ENCODE data around the gene ZC3H7A.

ZC3H7A gene

DNA sequence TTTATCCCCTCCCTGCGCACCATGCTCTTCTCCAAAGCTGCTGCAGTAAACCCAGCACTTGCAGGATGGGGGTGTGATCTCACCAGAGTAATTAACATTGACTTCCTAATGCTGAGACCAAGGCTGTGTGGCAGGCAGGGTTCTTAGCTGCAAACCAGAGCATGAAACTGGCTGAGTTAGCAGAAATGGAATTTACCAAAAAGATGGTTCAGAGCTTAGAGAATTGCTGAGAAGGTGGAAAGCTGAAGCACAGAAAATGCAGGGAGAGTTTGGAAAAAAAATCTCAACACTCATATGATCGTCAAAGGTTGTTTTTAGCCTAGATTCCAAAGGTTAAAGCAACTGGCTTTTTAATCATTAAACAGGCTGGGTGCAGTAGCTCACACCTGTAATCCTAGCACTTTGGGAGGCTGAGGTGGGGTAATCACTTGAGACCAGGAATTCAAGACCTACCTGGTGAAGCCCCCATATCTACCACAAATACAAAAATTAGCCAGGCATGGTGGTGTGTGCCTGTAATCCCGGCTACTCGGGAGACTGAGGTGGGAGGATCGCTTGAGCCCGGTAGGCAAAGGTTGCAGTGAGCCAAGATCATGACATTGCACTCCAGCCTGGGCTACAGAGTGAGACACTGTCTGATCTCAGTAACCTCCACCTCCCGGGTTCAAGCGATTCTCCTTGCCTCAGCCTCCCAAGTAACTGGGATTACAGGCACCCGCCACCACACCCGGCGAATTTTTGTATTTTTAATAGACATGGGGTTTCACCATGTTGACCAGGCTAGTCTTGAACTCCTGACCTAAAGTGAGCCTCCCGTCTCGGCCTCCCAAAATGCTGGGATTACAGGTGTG, 48.4 kb downstream of the ZC3H7A start:
- DNase-seq (ENCODE audit: low spot score in 2 of 2) = no peak
- in situ Hi-C loops (cut with MboI; ENCODE audit: low sequenced_read_pairs) = no loop called here

DNA sequence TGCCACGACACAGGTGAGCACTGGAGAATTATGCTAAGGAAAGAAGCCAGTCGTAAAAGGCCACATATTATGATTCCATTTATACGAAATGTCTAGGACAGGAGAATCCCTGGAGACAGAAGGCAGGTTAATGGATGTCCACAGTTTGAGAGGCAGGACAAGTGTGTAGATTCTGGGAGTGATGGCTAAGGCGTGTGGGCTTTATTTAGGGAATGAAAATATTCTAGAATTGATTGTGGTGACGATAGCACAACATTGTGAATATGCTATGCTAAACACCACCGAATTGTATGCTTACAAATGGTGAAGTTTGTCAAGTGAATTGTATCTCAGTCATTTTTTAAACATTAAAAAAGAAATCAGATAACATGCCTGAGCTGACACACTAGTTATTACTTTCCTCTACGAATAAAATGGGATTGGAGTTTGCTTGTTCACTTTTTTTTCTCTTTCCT, 49.1 kb downstream of the ZC3H7A start:
- Histone ChIP-seq H3K4me1 (peaks cover 7% of the 10 kb centered on the region), H3K4me3 (no peak overlapping the region), H3K9me3 (no peaks in the 10 kb centered on the region), H3K27me3 (ENCODE audit: low read depth) (no peaks in the 10 kb centered on the region), H3K36me3 (replicated peaks) (peaks cover 38% of the 10 kb centered on the region)
- no peak for DNase-seq (ENCODE audit: low spot score in 2 of 2)
- in situ Hi-C loops (cut with MboI; ENCODE audit: low sequenced_read_pairs) = no loop called here

More for the DNA sequence above, 48.4 kb downstream of the ZC3H7A start:
- Histone ChIP-seq H3K27me3 (ENCODE audit: low read depth) (no peaks in the 10 kb centered on the region), H3K4me1 (peaks cover under 1% of the 10 kb centered on the region), H3K9me3 (no peaks in the 10 kb centered on the region), H3K4me3 (no peak overlapping the region), H3K36me3 (replicated peaks) (peaks cover 45% of the 10 kb centered on the region)

DNA sequence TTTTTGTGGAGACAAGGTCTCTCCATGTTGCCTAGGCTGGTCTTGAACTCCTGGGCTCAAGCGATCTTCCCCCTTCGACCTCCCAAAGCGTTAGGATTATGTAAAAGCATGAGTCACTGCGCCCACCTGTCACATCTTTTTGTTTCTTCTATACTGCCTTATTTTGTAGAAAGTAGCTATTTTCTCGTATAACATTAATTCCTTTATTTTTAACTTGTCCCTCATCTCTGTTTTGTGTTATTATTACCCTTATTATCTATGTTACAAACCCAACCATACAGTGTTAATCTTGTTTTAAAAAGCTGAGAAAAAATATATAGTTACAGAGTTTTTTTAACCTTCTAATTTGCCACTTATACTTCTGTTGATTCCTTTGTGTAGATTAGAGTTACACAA, 53.0 kb downstream of the ZC3H7A start:
- peaks cover 18% of the 10 kb centered on the region for H3K4me1 ChIP-seq
- H3K4me3 ChIP-seq = no peak overlapping the region
- no peaks in the 10 kb centered on the region for H3K9me3 ChIP-seq
- in situ Hi-C loops (cut with MboI; ENCODE audit: low sequenced_read_pairs) = no loop called here
- no peaks in the 10 kb centered on the region for H3K27me3 ChIP-seq (ENCODE audit: low read depth)
- peaks cover 6% of the 10 kb centered on the region for H3K36me3 ChIP-seq (replicated peaks)
- no peak for DNase-seq (ENCODE audit: low spot score in 2 of 2)

DNA sequence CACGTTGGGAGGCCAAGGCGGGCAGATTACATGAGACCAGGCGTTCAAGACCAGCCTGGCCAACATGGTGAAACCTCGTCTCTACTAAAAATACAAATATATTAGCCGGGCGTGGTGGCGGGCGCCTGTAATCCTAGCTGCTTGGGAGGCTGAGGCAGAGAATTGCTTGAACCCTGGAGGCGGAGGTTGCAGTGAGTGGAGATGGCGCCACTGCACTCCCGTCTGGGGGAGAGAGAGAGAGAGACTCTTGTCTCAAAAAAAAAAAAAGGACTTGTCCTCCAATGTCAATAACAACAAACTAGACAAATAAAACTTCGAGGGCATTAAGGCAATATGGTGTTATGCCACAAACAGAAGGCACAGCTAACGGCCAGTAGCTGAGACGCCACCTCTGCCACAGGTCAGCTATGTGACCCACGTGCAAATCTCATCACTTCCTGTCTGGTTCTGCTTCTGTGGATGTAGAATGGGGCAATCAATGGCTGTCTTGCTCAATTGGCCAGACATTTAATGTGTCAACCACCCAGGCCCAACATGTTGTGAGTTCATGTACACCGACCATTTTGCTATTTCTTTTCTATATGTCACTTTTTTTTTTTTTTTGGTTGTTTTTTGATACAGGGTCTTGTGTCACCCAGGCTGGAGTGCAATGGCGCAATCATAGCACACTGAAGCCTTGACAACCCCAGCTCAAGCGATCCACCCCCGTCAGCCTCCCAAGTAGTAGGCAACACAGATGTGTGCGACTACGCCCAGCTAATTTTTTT, 53.6 kb downstream of the ZC3H7A start:
- Histone ChIP-seq H3K9me3 (no peaks in the 10 kb centered on the region), H3K27me3 (ENCODE audit: low read depth) (no peaks in the 10 kb centered on the region), H3K4me3 (peak overlapping the region; percentile 79), H3K4me1 (peaks cover 18% of the 10 kb centered on the region), H3K36me3 (replicated peaks) (peaks cover 1% of the 10 kb centered on the region)
- in situ Hi-C loops (cut with MboI; ENCODE audit: low sequenced_read_pairs) = no loop called here
- no peak for DNase-seq (ENCODE audit: low spot score in 2 of 2)

DNA sequence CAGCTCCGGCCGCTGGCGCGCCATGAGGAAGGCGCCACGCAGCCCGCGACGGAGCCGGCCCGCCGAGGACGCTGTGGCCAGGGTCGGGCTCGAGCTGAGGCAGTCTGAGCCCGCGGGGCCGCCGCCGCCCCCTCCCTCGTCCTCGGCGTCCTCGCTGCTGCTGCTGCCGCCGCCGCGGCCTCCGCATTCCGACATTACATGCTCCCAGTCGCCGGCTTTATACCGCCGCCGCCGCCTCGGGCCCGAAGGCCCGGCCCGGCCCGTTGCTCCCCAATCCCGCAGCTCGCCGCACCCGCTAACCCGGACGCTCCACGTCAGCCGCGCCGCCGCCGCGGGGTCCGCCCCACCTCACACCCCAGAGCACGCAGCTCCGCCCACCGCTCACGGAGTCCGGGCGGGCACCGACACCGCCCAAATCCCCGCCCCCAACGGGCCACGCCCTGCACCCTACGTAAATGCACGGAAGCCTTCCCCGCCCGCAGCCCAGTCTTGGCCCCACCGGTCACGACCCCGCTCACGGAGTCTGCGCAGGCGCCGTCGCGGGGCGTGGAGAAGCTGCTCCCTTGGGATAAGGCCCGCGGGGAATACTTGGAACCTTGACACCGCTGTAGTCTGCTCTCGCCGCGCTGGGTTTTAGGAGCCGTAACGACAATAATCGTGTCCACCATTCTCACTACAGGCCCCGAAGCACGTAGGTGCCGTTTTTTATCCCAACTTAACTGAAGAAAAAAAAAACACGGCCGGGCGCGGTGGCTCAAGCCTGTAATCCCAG, 54.3 kb downstream of the ZC3H7A start, which contains the start of gene TXNDC11:
TSS of gene TXNDC11 (minus strand) at position 322 of the 772 bp plus-strand sequence. CDS start at position 195, 127 bp downstream.
- DNase-seq (ENCODE audit: low spot score in 2 of 2) = peak; percentile 92 to 100
- Histone ChIP-seq H3K36me3 (replicated peaks) (no peaks in the 10 kb centered on the region; the same call in 1 of the 2 replicates), H3K27me3 (ENCODE audit: low read depth) (no peaks in the 10 kb centered on the region), H3K4me1 (peaks cover 18% of the 10 kb centered on the region), H3K4me3 (peak within 1 kb of the TSS; percentile 79), H3K9me3 (no peaks in the 10 kb centered on the region)
- in situ Hi-C loops (cut with MboI; ENCODE audit: low sequenced_read_pairs) = no loop called here

DNA sequence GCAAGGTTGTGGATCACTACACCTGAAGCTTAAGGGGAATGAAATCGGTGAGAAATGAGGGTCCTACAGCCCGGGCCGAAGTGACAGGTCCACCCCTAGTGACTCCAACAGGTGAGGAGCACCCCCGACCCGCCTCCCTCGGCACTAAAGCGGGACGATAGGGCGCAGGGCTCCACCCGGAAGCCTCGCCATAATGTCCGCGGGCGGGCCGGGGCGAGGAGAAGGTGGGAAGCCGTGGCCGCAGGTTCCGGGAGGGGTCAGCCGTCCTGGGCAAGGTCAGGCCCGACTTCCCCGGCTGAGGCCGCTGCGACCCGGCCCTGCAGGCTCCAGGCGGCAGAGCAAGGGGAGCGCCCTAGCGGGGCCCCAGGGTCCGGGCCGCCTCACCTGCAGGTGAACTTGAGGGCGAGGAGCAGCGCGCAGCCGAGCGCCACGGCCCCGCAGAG, 54.9 kb downstream of the ZC3H7A start:
- in situ Hi-C loops (cut with MboI; ENCODE audit: low sequenced_read_pairs) = no loop called here
- peak in 1 of 2 experiments; percentile 49 for DNase-seq (ENCODE audit: low spot score in 2 of 2)
- no peaks in the 10 kb centered on the region; the same call in 1 of the 2 replicates for H3K36me3 ChIP-seq (replicated peaks)
- H3K4me1 ChIP-seq = peaks cover 18% of the 10 kb centered on the region
- no peaks in the 10 kb centered on the region for H3K27me3 ChIP-seq (ENCODE audit: low read depth)
- peak overlapping the region; percentile 79 for H3K4me3 ChIP-seq
- H3K9me3 ChIP-seq = no peaks in the 10 kb centered on the region

DNA sequence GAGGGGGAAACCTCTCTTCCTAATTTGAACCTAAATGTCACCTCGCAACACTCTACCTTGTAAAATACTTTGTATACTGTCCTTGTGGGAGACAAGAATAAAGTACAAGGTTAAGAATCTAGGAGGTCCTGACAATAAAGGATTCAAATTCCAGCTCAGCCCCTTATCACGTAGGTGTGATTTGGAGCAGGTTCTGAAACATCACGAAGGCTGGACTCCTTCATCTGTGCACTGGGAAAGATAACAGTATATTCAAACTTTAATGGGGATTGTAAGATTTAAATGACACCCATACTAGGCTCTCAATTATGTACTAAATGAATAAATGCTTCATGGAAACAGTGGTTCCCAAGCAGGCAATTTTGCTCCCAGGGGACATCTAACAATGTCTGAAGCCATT, 56.5 kb downstream of the ZC3H7A start:
- peaks cover 9% of the 10 kb centered on the region for H3K36me3 ChIP-seq (replicated peaks)
- peak overlapping the region; percentile 79 for H3K4me3 ChIP-seq
- in situ Hi-C loops (cut with MboI; ENCODE audit: low sequenced_read_pairs) = no loop called here
- peaks cover 18% of the 10 kb centered on the region for H3K4me1 ChIP-seq
- H3K9me3 ChIP-seq = no peaks in the 10 kb centered on the region
- DNase-seq (ENCODE audit: low spot score in 2 of 2) = peak; percentile 40 to 50
- no peaks in the 10 kb centered on the region for H3K27me3 ChIP-seq (ENCODE audit: low read depth)

DNA sequence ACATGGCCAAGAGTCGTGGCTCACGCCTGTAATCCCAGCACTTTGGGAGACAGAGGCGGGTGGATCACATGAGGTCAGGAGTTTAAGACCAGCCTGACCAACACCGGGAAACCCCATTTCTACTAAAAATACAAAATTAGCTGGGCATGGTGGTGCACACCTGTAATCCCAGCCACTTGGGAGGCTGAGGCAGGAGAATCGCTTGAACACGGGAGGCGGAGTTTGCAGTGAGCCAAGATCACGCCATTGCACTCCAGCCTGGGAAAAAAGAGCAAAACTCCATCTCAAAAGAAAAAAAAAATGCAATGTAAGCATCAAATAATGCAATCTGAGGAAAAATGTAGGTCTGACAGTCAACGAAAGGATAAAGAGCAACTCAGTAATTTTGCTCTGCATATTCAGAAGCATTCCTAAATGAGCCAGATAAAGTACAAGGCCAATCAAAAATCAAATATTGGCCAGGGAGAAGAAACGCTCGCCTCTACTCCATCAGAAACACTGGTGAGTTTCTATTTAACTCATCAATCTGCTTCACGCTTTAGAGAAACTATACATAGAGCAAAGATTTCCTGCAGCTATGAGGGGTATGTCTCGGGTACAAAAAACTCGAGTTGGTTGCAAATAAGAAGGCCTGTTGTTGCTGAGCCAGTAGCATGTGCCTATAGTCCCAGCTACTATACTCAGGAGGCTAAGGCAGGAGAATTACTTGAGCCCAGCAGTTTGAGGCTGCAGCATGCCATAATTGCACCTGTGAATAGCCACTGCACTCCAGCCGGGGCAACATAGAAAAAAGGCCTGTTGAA, 58.1 kb downstream of the ZC3H7A start:
- Histone ChIP-seq H3K36me3 (replicated peaks) (peaks cover 26% of the 10 kb centered on the region), H3K4me1 (peaks cover 18% of the 10 kb centered on the region), H3K9me3 (no peaks in the 10 kb centered on the region), H3K27me3 (ENCODE audit: low read depth) (no peaks in the 10 kb centered on the region), H3K4me3 (no peak overlapping the region)
- no peak for DNase-seq (ENCODE audit: low spot score in 2 of 2)
- in situ Hi-C loops (cut with MboI; ENCODE audit: low sequenced_read_pairs) = no loop called here

DNA sequence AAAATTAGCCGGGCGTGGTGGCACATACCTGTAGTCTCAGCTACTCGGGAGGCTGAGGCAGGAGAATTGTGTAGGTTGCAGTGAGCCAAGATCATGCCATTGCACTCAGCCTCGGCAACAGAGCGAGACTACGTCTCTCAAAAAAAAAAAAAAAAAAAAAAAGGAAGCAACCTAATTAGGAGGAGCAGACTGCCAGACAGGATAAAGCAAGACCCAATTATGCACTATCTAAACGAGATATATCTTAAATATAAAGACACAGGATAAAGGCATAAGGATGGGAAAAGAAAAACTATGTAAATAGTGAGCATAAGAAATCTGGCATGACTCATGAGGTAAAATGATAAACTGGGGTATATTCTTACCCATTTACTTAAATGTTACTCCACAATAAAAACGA, 59.3 kb downstream of the ZC3H7A start:
- no peaks in the 10 kb centered on the region for H3K27me3 ChIP-seq (ENCODE audit: low read depth)
- in situ Hi-C loops (cut with MboI; ENCODE audit: low sequenced_read_pairs) = no loop called here
- peaks cover 12% of the 10 kb centered on the region for H3K4me1 ChIP-seq
- DNase-seq (ENCODE audit: low spot score in 2 of 2) = no peak
- H3K4me3 ChIP-seq = no peak overlapping the region
- H3K9me3 ChIP-seq = no peaks in the 10 kb centered on the region
- peaks cover 36% of the 10 kb centered on the region for H3K36me3 ChIP-seq (replicated peaks)

DNA sequence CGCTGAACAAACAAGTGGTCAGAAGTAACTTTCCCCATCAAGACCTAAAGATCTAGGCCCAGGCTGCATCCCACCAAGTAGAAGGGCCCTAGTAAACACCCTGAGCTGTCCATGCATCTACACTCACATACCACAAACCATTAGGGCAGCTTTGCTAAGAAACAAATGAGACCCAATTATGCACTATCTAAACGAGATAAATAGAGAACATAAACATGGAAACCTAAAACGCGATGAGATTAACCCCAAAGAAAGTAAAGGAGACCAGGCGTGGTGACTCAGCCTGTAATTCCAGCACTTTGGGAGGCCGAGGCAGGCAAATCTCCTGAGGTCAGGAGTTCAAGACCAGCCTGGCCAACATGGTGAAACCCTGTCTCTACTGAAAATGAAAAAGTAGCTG, 60.2 kb downstream of the ZC3H7A start:
- Histone ChIP-seq H3K4me1 (peaks cover 12% of the 10 kb centered on the region), H3K36me3 (replicated peaks) (peaks cover 44% of the 10 kb centered on the region), H3K4me3 (no peak overlapping the region), H3K9me3 (no peaks in the 10 kb centered on the region), H3K27me3 (ENCODE audit: low read depth) (no peaks in the 10 kb centered on the region)
- DNase-seq (ENCODE audit: low spot score in 2 of 2) = no peak
- in situ Hi-C loops (cut with MboI; ENCODE audit: low sequenced_read_pairs) = no loop called here

DNA sequence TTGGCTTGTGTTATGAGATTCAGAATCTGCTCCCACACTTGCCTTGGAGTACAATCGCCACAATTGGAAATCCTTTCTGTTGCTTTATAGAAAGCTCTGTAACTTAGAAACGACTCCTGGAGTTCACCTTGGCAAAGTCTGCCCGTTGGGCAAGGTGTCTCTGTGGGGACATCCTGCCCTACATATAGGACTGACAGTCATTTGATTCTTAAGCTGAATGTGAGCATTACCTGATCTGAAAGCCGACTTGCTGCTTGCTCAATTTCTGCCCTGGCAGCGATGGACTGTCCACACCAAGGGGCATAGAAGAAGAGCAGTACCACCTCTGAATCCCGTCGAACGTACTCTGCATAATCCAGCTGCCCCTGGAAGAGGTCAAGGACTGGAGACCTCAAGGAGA, 61.3 kb downstream of the ZC3H7A start:
- H3K36me3 ChIP-seq (replicated peaks) = peaks cover 51% of the 10 kb centered on the region
- H3K4me1 ChIP-seq = peaks cover 8% of the 10 kb centered on the region
- H3K9me3 ChIP-seq = no peaks in the 10 kb centered on the region
- no peak for DNase-seq (ENCODE audit: low spot score in 2 of 2)
- H3K27me3 ChIP-seq (ENCODE audit: low read depth) = no peaks in the 10 kb centered on the region
- in situ Hi-C loops (cut with MboI; ENCODE audit: low sequenced_read_pairs) = no loop called here
- no peak overlapping the region for H3K4me3 ChIP-seq

DNA sequence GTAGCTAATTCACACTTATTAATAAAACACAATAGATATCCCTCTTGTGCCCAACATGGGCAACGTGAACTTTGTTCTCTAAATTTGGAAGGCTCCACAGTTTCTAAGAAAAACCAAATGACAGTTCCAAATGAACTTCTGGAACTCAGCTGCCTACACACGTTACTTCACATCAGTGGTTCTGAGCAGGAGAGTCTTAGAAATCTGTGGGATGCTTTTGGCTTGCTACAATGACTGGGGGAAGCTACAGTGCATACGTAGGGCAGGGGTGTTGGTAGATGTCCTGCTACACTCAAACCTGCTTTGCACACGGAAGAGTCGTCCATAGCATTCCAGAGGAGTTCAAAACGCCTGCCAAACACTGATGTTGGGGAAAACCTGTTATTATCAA, 62.4 kb downstream of the ZC3H7A start:
- in situ Hi-C loops (cut with MboI; ENCODE audit: low sequenced_read_pairs) = no loop called here
- Histone ChIP-seq H3K4me1 (no peaks in the 10 kb centered on the region), H3K9me3 (no peaks in the 10 kb centered on the region), H3K4me3 (no peak overlapping the region), H3K27me3 (ENCODE audit: low read depth) (no peaks in the 10 kb centered on the region), H3K36me3 (replicated peaks) (peaks cover 51% of the 10 kb centered on the region)
- DNase-seq (ENCODE audit: low spot score in 2 of 2) = no peak
